Neural progenitor cell (in vitro differentiated cells): ENCODE results near the gene PHEX.

Source experiments
- EZH2 ChIP-seq: fragments of 200-600 bp; sonication (generic); IDR thresholded peaks from 2 replicates; pipeline ENCODE4 v1.6.1; 2017; ENCODE audit warnings: antibody characterized with exemption, mild to moderate bottlenecking, moderate library complexity
- EZH2phosphoT487 ChIP-seq: fragments of 200-600 bp; sonication (generic); IDR thresholded peaks from 2 replicates; pipeline ENCODE4 v1.6.1; 2017; ENCODE audit warnings: antibody characterized with exemption
- TF ChIP-seq, protein P1 (sequence below): fragments of 200-600 bp; sonication (generic); IDR thresholded peaks from 2 replicates; pipeline ENCODE4 v1.5.1; 2017; ENCODE audit warnings: antibody characterized with exemption, mild to moderate bottlenecking

DNA sequence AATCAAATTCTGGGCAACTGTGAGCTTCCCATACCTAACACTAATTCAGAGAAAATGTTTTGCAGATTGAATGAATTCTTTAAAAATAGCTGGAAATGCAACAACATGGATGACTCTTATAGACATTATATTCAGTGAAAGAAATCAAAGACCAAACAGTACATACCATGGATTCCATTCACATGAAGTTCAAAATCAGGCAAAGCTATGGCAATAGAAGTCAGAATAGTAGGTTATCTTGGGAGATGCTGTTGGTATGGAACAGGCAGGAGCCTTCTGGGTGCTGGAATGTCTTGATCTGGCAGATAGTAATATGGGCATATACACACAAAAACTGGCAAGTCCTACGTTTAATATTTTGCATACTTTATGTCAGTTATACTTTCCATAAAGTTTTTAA is 215.0 kb downstream of the PHEX start:
- TF ChIP-seq EZH2phosphoT487: no peak
- TF ChIP-seq, protein P1, sequence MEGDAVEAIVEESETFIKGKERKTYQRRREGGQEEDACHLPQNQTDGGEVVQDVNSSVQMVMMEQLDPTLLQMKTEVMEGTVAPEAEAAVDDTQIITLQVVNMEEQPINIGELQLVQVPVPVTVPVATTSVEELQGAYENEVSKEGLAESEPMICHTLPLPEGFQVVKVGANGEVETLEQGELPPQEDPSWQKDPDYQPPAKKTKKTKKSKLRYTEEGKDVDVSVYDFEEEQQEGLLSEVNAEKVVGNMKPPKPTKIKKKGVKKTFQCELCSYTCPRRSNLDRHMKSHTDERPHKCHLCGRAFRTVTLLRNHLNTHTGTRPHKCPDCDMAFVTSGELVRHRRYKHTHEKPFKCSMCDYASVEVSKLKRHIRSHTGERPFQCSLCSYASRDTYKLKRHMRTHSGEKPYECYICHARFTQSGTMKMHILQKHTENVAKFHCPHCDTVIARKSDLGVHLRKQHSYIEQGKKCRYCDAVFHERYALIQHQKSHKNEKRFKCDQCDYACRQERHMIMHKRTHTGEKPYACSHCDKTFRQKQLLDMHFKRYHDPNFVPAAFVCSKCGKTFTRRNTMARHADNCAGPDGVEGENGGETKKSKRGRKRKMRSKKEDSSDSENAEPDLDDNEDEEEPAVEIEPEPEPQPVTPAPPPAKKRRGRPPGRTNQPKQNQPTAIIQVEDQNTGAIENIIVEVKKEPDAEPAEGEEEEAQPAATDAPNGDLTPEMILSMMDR: no peak
- TF ChIP-seq EZH2: no peak
